Astrocyte (in vitro differentiated cells and primary cell): ENCODE data around the gene COMMD3. TPM values are rescaled to one million over a fixed set of nuclear protein-coding genes. Genes with fewer than 3 reads are reported as not detected.

Experiments used
- DNase-seq: peaks from one replicate; pipeline ENCODE4 v3.0.0-alpha.2; 2010; ENCODE audit warnings: low read depth
- FAIRE-seq: peaks from 2 replicates; lab custom pipeline; 2011; peaks lifted over from hg19 to GRCh38; lab: Jason Lieb, UNC
- H2AFZ ChIP-seq: 2 replicates; pipeline ENCODE4 v1.6.0; 2012; ENCODE audit warnings: low read depth, low read length, inconsistent platforms
- H3K27ac ChIP-seq: 2 replicates; pipeline ENCODE4 v1.5.1; 2011; ENCODE audit warnings: low read depth, low read length, inconsistent platforms
- H3K27me3 ChIP-seq: 2 replicates; pipeline ENCODE4 v1.6.0; 2011; ENCODE audit warnings: low read length, inconsistent platforms; ENCODE audit not compliant: insufficient read depth
- H3K36me3 ChIP-seq: 2 replicates; pipeline ENCODE4 v1.5.1; 2011; ENCODE audit warnings: low read length, inconsistent platforms; ENCODE audit not compliant: insufficient read depth
- H3K4me1 ChIP-seq: 2 replicates; pipeline ENCODE4 v1.5.1; 2011; ENCODE audit warnings: low read length, inconsistent platforms; ENCODE audit not compliant: insufficient read depth
- H3K4me2 ChIP-seq: 2 replicates; pipeline ENCODE4 v1.6.0; 2012; ENCODE audit warnings: low read length, inconsistent platforms
- H3K4me3 ChIP-seq: 2 replicates; pipeline ENCODE4 v1.5.1; 2011; ENCODE audit warnings: low read depth, mild to moderate bottlenecking, low read length, inconsistent platforms; ENCODE audit not compliant: insufficient read depth
- H3K79me2 ChIP-seq: 2 replicates; pipeline ENCODE4 v1.6.0; 2012; ENCODE audit warnings: mild to moderate bottlenecking, low read length, inconsistent platforms; ENCODE audit not compliant: insufficient read depth
- H3K9ac ChIP-seq: 2 replicates; pipeline ENCODE4 v1.6.0; 2012; ENCODE audit warnings: mild to moderate bottlenecking, low read length, inconsistent platforms
- H3K9me3 ChIP-seq: 2 replicates; pipeline ENCODE4 v1.5.1; 2012; ENCODE audit warnings: low read depth, mild to moderate bottlenecking, low read length, inconsistent platforms; ENCODE audit not compliant: insufficient read depth
- H4K20me1 ChIP-seq: 2 replicates; pipeline ENCODE4 v1.6.0; 2012; ENCODE audit warnings: low read length, inconsistent platforms; ENCODE audit not compliant: insufficient read depth
- H3K27ac Mint-ChIP-seq: one replicate; pipeline ENCODE4 v1.8.0; 2021; ENCODE audit warnings: mild to moderate bottlenecking, mixed read lengths; ENCODE audit not compliant: unreplicated experiment
- H3K27me3 Mint-ChIP-seq: one replicate; pipeline ENCODE4 v1.8.0; 2021; ENCODE audit warnings: low read depth, mixed read lengths; ENCODE audit not compliant: unreplicated experiment
- H3K36me3 Mint-ChIP-seq: one replicate; pipeline ENCODE4 v1.8.0; 2021; ENCODE audit warnings: low read depth, mixed read lengths; ENCODE audit not compliant: unreplicated experiment
- H3K4me1 Mint-ChIP-seq: one replicate; pipeline ENCODE4 v1.8.0; 2021; ENCODE audit warnings: low read depth, mixed read lengths; ENCODE audit not compliant: unreplicated experiment
- H3K4me3 Mint-ChIP-seq: one replicate; pipeline ENCODE4 v1.8.0; 2021; ENCODE audit warnings: mild to moderate bottlenecking, moderate library complexity, mixed read lengths; ENCODE audit not compliant: unreplicated experiment
- H3K9me3 Mint-ChIP-seq: one replicate; pipeline ENCODE4 v1.8.0; 2021; ENCODE audit warnings: mild to moderate bottlenecking, mixed read lengths; ENCODE audit not compliant: unreplicated experiment
- EZH2 ChIP-seq: IDR thresholded peaks from 2 replicates; pipeline ENCODE4 v1.6.1; 2012; ENCODE audit warnings: mild to moderate bottlenecking, low read length, inconsistent platforms; ENCODE audit not compliant: insufficient read depth
- total RNA-seq: library from RNA; stranded (reverse); gene quantifications from 2 replicates; pipeline ENCODE4 v1.2.1, GENCODE V29; 2021
- TF ChIP-seq, protein P1 (sequence below): IDR thresholded peaks from 2 replicates; pipeline ENCODE4 v1.5.1; 2011; ENCODE audit warnings: low read depth, mild to moderate bottlenecking, inconsistent platforms, low read length, moderate library complexity; ENCODE audit not compliant: insufficient read depth

Gene COMMD3
- total RNA-seq, 1 donor from 2014 or later = 28.8 TPM

- Mint-ChIP-seq H3K27ac (peak overlapping the region; percentile 59), H3K4me3 (peak overlapping the region; percentile 10), H3K27me3 (peaks cover 61% of the 10 kb centered on the region), H3K4me1 (no peaks in the 10 kb centered on the region), H3K36me3 (peaks cover 4% of the 10 kb centered on the region), H3K9me3 (peaks cover 14% of the 10 kb centered on the region)
- DNase-seq (no peak), FAIRE-seq (no peak)
- no peaks in the 10 kb centered on the region for H4K20me1 ChIP-seq
- H3K4me3 ChIP-seq = no peak overlapping the region
- TF ChIP-seq, protein P1, sequence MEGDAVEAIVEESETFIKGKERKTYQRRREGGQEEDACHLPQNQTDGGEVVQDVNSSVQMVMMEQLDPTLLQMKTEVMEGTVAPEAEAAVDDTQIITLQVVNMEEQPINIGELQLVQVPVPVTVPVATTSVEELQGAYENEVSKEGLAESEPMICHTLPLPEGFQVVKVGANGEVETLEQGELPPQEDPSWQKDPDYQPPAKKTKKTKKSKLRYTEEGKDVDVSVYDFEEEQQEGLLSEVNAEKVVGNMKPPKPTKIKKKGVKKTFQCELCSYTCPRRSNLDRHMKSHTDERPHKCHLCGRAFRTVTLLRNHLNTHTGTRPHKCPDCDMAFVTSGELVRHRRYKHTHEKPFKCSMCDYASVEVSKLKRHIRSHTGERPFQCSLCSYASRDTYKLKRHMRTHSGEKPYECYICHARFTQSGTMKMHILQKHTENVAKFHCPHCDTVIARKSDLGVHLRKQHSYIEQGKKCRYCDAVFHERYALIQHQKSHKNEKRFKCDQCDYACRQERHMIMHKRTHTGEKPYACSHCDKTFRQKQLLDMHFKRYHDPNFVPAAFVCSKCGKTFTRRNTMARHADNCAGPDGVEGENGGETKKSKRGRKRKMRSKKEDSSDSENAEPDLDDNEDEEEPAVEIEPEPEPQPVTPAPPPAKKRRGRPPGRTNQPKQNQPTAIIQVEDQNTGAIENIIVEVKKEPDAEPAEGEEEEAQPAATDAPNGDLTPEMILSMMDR = no peak
- TF ChIP-seq EZH2 = no peak
- H3K4me1 ChIP-seq = peaks cover 6% of the 10 kb centered on the region
- no peaks in the 10 kb centered on the region for H3K79me2 ChIP-seq
- H2AFZ ChIP-seq = no peak overlapping the region
- H3K36me3 ChIP-seq = no peaks in the 10 kb centered on the region
- no peak overlapping the region for H3K9ac ChIP-seq
- H3K9me3 ChIP-seq = peaks cover 4% of the 10 kb centered on the region
- no peak overlapping the region for H3K27ac ChIP-seq
- peaks cover 68% of the 10 kb centered on the region for H3K27me3 ChIP-seq
- H3K4me2 ChIP-seq = no peak overlapping the region
These were observed 30.0 kb downstream of the COMMD3 start for GRCh38 chr10:22346096-22346661.

GRCh38 chr10:22349755-22350154 lies 33.6 kb downstream of the COMMD3 start:
- DNase-seq (no peak), FAIRE-seq (peak; percentile 56)
- H3K27ac ChIP-seq = no peak overlapping the region
- no peaks in the 10 kb centered on the region for H3K4me1 Mint-ChIP-seq
- H3K27me3 ChIP-seq = peaks cover 32% of the 10 kb centered on the region
- H3K4me1 ChIP-seq = no peaks in the 10 kb centered on the region
- no peaks in the 10 kb centered on the region for H3K36me3 ChIP-seq
- no peak overlapping the region for H3K4me2 ChIP-seq
- H3K4me3 Mint-ChIP-seq = no peak overlapping the region
- H3K79me2 ChIP-seq = no peaks in the 10 kb centered on the region
- H3K36me3 Mint-ChIP-seq = peaks cover 4% of the 10 kb centered on the region
- no peak overlapping the region for H3K4me3 ChIP-seq
- H3K9me3 Mint-ChIP-seq = peaks cover 10% of the 10 kb centered on the region
- H3K9ac ChIP-seq = no peak overlapping the region
- peaks cover 40% of the 10 kb centered on the region for H3K27me3 Mint-ChIP-seq
- no peak overlapping the region for H3K27ac Mint-ChIP-seq
- no peak overlapping the region for H2AFZ ChIP-seq
- no peaks in the 10 kb centered on the region for H4K20me1 ChIP-seq
- TF ChIP-seq, protein P1 = no peak
- no peak for TF ChIP-seq EZH2
- H3K9me3 ChIP-seq = peaks cover 3% of the 10 kb centered on the region

- TF ChIP-seq EZH2 = no peak
- TF ChIP-seq, protein P1 = no peak
- Histone ChIP-seq H3K9me3 (no peaks in the 10 kb centered on the region), H3K27ac (no peak overlapping the region), H3K79me2 (no peaks in the 10 kb centered on the region), H3K36me3 (no peaks in the 10 kb centered on the region), H4K20me1 (no peaks in the 10 kb centered on the region), H3K4me3 (no peak overlapping the region), H3K4me2 (no peak overlapping the region), H3K27me3 (peaks cover 17% of the 10 kb centered on the region), H3K4me1 (no peaks in the 10 kb centered on the region), H3K9ac (no peak overlapping the region), H2AFZ (no peak overlapping the region)
- H3K27me3 Mint-ChIP-seq = peaks cover 32% of the 10 kb centered on the region
- FAIRE-seq (no peak), DNase-seq (no peak)
- H3K4me1 Mint-ChIP-seq = no peaks in the 10 kb centered on the region
- peaks cover 3% of the 10 kb centered on the region for H3K9me3 Mint-ChIP-seq
- no peak overlapping the region for H3K4me3 Mint-ChIP-seq
- no peak overlapping the region for H3K27ac Mint-ChIP-seq
- peaks cover 2% of the 10 kb centered on the region for H3K36me3 Mint-ChIP-seq
These were observed 35.0 kb downstream of the COMMD3 start for GRCh38 chr10:22351131-22351703.
